MM.1S (cell line): Measurements from ENCODE around the gene GTF3C5.

Experiments
- EZH2 ChIP-seq: fragments of 300-600 bp; sonication (generic); optimal IDR thresholded peaks from 2 replicates; pipeline ENCODE3; 2017; ENCODE audit warnings: low read depth, mild to moderate bottlenecking, antibody characterized with exemption, low read length, mixed read lengths
- TF ChIP-seq, protein P1 (sequence below): fragments of 300-600 bp; sonication (generic); IDR thresholded peaks from 2 replicates; pipeline ENCODE4 v1.5.1; 2016; ENCODE audit warnings: antibody characterized with exemption, low read length, mixed read lengths

DNA sequence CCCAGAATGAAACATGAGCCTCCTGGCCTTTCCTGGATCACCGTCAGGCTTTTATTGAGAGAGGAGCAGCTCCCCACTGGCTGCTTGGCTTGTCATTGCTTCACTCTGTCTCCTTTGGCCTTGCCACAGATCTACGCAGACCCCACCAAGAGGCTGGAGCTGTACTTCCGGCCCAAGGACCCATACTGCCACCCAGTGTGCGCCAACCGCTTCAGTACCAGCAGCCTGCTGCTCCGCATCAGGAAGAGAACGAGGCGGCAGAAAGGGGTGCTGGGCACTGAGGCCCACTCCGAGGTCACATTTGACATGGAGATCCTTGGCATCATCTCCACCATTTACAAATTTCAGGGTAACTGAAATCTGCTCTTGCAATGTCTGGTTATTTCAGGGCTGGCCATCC, 11.2 kb downstream of the GTF3C5 start:
- TF ChIP-seq, protein P1, sequence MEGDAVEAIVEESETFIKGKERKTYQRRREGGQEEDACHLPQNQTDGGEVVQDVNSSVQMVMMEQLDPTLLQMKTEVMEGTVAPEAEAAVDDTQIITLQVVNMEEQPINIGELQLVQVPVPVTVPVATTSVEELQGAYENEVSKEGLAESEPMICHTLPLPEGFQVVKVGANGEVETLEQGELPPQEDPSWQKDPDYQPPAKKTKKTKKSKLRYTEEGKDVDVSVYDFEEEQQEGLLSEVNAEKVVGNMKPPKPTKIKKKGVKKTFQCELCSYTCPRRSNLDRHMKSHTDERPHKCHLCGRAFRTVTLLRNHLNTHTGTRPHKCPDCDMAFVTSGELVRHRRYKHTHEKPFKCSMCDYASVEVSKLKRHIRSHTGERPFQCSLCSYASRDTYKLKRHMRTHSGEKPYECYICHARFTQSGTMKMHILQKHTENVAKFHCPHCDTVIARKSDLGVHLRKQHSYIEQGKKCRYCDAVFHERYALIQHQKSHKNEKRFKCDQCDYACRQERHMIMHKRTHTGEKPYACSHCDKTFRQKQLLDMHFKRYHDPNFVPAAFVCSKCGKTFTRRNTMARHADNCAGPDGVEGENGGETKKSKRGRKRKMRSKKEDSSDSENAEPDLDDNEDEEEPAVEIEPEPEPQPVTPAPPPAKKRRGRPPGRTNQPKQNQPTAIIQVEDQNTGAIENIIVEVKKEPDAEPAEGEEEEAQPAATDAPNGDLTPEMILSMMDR = no peak
- TF ChIP-seq EZH2 = no peak
